ENCODE results near the gene TMEM248. TPM values are rescaled to one million over a fixed set of nuclear protein-coding genes. Genes with fewer than 3 reads are reported as not detected.
"Not testable (repeated sequence)": the region's sequence is repeated elsewhere in the genome, so short reads cannot be mapped to it uniquely, and the experiment has no call there.

The TMEM248 gene
- total RNA-seq, 1 experiment from 2014 or later: 98.0 TPM

DNA sequence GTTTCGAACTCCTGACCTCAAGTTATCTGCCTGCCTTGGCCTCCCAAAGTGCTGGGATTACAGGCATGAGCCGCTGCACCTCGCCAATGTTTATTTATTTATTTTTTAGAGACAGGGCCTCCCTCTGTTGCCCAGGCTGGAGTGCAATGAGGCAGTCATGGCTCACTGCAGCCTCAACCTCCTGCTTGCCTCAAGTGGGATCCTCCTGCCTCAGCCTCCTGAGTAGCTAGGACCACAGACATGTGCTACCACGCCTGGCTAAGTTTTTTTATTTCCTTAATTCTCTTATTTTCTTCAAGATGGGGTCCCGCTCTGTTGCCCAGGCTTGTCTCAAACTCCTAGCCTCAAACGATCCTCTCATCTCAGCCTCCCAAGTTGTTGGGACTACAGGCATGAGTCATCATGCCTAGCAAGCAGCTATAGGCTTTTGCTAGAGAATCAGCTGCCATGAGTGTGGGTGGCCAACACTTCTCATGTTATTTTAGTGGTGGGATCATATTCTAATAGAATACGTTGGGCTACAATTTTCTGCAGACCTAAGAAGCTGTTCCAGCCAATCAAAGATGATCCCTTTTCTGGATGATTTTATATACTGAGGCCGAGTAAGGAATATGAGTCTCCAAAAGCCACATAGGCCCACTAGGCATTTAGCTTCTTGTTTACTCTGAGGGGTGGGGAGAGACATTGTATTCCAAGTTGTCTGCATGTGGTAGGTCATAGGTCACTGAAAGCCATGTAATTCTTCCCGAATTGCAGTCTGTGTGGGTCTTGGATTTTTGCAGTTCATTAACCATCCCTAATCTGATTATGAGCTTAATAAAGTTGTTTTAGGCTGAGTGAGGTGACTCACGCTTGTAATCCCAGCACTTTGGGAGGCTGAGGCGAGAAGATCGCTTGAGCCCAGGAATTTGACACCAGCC lies 7.6 kb upstream of the TMEM248 start:
- no peak for TF ChIP-seq CTCF (IDR thresholded peaks at IDR 0.05; ENCODE audit: insufficient read depth in 1 of 2, low read depth in 1 of 2, low read length in 1 of 2, severe bottlenecking in 1 of 2, unreplicated experiment in 1 of 2)
- Mint-ChIP-seq H3K4me3 (ENCODE audit: unreplicated experiment) (no peak overlapping the region), H3K9me3 (ENCODE audit: unreplicated experiment) (no peaks in the 10 kb centered on the region), H3K27me3 (ENCODE audit: insufficient read depth, unreplicated experiment) (no peaks in the 10 kb centered on the region), H3K36me3 (ENCODE audit: insufficient read depth, unreplicated experiment) (no peaks in the 10 kb centered on the region), H3K27ac (ENCODE audit: unreplicated experiment) (no peak overlapping the region), H3K4me1 (ENCODE audit: low read depth, unreplicated experiment) (no peaks in the 10 kb centered on the region)
- peak in 1 of 2 experiments; percentile 16 for DNase-seq
- H3K9me3 ChIP-seq: no peaks in the 10 kb centered on the region
- no peak overlapping the region for H3K4me3 ChIP-seq (ENCODE audit: low read depth, low read length)
- BruUV-seq (replicated peaks): no TSS peak
- H3K36me3 ChIP-seq (ENCODE audit: control insufficient read depth, insufficient read depth, low read length): no peaks in the 10 kb centered on the region
- H3K27me3 ChIP-seq (replicated peaks; ENCODE audit: control insufficient read depth, insufficient read depth, low read length): no peaks in the 10 kb centered on the region
- intact Hi-C loops (cut with micrococcal nuclease; ENCODE audit: unreplicated experiment): no loop called here
- ChIA-PET CTCF (interaction anchor here (0.6 kb wide), 1 partner anchor 140 kb away, joined by 3 read pairs; no protein-coding TSS in a partner anchor), POLR2A (interaction anchor here (0.7 kb wide), 1 partner anchor 14 kb away, joined by 3 read pairs; no protein-coding TSS in a partner anchor)
- 0 out of 2 replicates have a peak, but pooled peaks cover 6% of the 10 kb centered on the region for H3K4me1 ChIP-seq

DNA sequence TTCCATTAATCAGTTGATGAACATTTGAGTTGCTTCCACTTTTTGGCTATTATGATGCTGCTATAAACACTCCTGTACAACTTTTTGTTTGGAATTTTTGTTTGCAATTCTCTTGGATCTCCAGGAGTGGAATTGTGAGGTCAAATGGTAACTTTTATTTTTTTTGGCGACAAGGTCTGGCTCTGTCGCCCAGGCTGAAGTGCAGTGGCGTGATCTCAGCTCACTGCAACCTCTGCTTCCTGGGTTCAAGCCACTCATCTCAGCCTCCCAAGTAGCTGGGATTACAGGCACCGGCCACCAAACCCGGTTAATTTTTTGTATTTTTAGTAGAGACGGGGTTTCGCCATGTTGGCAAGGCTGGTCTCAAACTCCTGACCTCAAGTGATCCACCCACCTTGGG lies 3.1 kb upstream of the TMEM248 start:
- H3K9me3 ChIP-seq; H3K27ac Mint-ChIP-seq (ENCODE audit: unreplicated experiment); intact Hi-C loops (cut with micrococcal nuclease; ENCODE audit: unreplicated experiment); H3K9me3 Mint-ChIP-seq (ENCODE audit: unreplicated experiment); H3K27me3 Mint-ChIP-seq (ENCODE audit: insufficient read depth, unreplicated experiment); POLR2A ChIA-PET; H3K4me3 Mint-ChIP-seq (ENCODE audit: unreplicated experiment); BruUV-seq (replicated peaks); CTCF ChIA-PET; H3K4me3 ChIP-seq (ENCODE audit: low read depth, low read length); H3K27me3 ChIP-seq (replicated peaks; ENCODE audit: control insufficient read depth, insufficient read depth, low read length); H3K4me1 Mint-ChIP-seq (ENCODE audit: low read depth, unreplicated experiment); H3K36me3 ChIP-seq (ENCODE audit: control insufficient read depth, insufficient read depth, low read length); H3K4me1 ChIP-seq: not testable (repeated sequence)
- H3K36me3 Mint-ChIP-seq (ENCODE audit: insufficient read depth, unreplicated experiment): peaks cover 16% of the 10 kb centered on the region
- peak in 1 of 2 experiments; percentile 7 for DNase-seq

- Mint-ChIP-seq H3K4me1 (ENCODE audit: low read depth, unreplicated experiment) (peaks cover 5% of the 10 kb centered on the region), H3K27ac (ENCODE audit: unreplicated experiment) (no peak overlapping the region), H3K4me3 (ENCODE audit: unreplicated experiment) (no peak overlapping the region), H3K36me3 (ENCODE audit: insufficient read depth, unreplicated experiment) (peaks cover 16% of the 10 kb centered on the region), H3K9me3 (ENCODE audit: unreplicated experiment) (no peaks in the 10 kb centered on the region), H3K27me3 (ENCODE audit: insufficient read depth, unreplicated experiment) (no peaks in the 10 kb centered on the region)
- no peaks in the 10 kb centered on the region for H3K9me3 ChIP-seq
- H3K4me3 ChIP-seq (ENCODE audit: low read depth, low read length): no peak overlapping the region
- intact Hi-C loops (cut with micrococcal nuclease; ENCODE audit: unreplicated experiment): no loop called here
- no peak for DNase-seq
- POLR2A ChIA-PET: no interaction called here
- BruUV-seq (replicated peaks): no TSS peak
- no peak for TF ChIP-seq CTCF (IDR thresholded peaks at IDR 0.05; ENCODE audit: insufficient read depth in 1 of 2, low read depth in 1 of 2, low read length in 1 of 2, severe bottlenecking in 1 of 2, unreplicated experiment in 1 of 2)
- H3K4me1 ChIP-seq: 0 out of 2 replicates have a peak, but pooled peaks cover 4% of the 10 kb centered on the region
- H3K36me3 ChIP-seq (ENCODE audit: control insufficient read depth, insufficient read depth, low read length): peaks cover 2% of the 10 kb centered on the region; the same call in 1 of the 2 replicates
- CTCF ChIA-PET: no interaction called here
- H3K27me3 ChIP-seq (replicated peaks; ENCODE audit: control insufficient read depth, insufficient read depth, low read length): no peaks in the 10 kb centered on the region
These were observed 1.7 kb upstream of the TMEM248 start for GRCh38 chr7:66919304-66919703.

All from Caco-2 (cell line).